NCI-H187 (cell line): ENCODE results near the gene MALRD1.

ENCODE experiments used
- DNase-seq, 2 experiments: peaks; one replicate each; lab custom pipeline; 2025; lab: John Stamatoyannopoulos, UW

MALRD1 gene

GRCh38 chr10:19111501-19112267, 63.1 kb downstream of the MALRD1 start:
- no peak for DNase-seq

DNA sequence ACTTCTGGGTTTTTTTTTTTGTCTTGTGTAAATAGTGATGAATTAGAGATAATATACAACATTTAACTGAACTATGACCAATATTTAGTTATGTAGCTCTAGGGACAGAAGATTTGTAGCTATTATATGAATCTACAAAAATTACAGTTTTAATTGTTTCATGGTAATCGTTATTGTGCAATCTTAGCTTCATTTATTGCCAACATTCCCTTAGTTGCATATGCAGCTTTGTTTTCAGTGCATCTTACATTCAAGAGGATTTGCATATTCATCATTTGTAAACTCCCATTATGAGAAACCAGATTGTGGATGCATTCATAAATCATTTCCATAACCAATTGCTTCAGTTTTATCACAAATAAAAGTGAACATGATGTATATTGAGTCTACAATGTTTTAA, 68.8 kb downstream of the MALRD1 start:
- no peak for DNase-seq

- no peak for DNase-seq
Observed at GRCh38 chr10:19119191-19119590, 70.6 kb downstream of the MALRD1 start.

- no peak for DNase-seq
Observed at GRCh38 chr10:19120381-19120908, 71.8 kb downstream of the MALRD1 start.

GRCh38 chr10:19133992-19134391, 85.4 kb downstream of the MALRD1 start:
- DNase-seq = no peak

DNA sequence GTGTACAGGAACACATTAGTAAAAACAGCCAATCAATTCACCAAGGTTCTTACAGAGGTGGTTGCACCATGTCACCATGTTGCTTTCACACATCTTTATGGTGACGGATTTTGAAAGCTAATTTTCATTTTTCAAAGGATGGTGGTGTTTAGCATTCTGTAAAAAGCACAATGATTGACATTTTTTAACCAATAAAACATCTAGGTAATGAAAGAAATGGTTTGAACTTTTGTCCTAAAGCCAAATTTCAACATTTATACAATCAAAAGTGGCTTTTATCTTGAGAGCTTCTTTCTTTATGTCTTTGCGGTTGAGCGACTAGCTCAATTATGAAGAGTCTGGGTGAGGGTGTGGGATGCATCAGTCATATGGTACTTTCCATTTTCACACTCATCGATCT, 94.4 kb downstream of the MALRD1 start:
- DNase-seq = no peak

DNA sequence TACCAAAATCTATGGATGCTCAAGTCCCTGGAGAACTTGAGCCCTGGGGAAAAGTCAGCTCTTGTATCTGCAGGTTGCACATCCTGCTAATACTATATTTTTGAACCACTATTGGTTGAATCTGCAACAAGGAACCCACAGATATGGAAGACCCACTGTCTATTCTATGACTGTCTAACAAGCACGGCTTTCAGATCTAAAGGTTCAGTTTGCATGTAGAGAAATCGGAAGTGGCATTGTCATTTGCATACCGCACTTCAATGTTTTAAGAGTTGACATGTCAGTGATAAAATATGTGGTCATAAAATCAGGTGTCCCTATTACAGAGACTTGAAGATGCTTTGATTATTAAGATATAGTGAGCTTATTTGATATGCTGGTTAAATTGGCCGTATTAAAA, 95.6 kb downstream of the MALRD1 start:
- DNase-seq = no peak

DNA sequence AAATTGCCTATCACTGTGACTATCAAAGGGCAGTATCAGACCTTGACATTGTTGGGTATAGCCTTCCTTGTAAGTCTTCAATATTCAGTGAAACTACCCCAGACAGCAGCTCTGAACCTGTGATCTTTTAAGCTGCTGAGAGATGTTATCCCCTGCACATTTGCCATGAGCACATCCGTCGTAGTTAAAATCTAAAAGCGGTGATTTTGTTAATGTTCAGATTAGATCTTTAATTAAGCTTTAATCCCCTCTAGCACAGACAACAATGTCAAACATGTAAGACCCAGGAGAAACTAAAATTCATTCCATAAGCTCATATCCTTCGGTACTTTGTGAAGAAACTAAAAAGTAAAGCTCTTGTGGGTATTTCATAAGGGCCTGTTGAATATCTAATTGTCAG, 105.8 kb downstream of the MALRD1 start:
- no peak for DNase-seq

DNA sequence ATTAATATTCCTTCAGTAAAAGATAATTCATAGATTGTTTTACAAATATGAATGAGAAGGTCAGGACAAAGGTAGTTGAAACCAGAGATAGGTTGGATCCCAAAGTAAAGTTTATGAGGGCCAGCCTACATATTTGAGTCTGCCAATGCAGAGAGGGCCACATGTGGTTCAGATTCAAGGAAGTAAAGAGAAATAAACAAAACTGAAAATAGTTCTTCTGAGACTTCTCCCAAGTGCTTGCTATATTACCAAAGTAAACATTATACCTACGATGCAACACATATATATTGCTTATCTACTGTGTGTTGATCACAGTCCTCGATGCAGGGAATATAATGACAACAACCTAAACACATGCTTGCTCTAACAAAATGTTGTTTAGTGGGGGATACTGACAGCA, 109.8 kb downstream of the MALRD1 start:
- no peak for DNase-seq

DNA sequence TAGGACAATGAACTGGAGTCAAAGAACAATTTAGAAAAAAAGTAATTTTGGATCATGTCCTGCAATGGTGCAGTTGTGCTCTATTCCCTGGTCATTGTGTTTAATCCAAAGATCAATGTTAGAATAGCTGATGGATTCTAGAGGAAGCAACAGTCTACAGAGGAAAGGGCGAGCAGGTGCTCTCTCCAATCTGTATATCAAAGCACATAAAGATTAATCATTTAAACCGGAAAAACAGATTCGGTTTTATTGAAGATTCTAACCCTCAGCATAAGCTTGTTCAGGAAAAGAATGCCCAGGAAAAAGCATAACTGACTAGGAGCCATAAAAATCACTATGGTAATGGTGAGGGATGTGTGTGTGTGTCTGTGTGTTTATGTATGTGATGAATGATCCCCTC, 110.3 kb downstream of the MALRD1 start:
- DNase-seq = no peak

DNA sequence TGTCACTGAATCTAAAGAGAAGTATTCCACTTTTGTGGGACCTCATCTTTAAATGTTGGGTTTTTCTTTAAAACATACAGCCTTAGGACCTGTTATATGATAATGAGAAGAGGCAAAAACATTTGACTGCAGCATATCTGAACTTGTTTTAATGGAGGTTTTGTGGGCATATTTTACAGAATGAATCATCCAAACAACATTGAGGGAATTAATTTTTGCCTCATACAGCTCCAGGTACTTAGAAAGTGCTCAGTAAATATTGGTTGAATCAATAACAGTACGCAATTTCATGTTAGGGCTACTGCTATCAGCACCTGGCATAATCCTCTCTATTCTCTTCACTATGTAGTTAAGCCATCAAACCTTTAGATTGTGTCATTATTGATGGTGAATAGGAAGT, 115.9 kb downstream of the MALRD1 start:
- no peak for DNase-seq

DNA sequence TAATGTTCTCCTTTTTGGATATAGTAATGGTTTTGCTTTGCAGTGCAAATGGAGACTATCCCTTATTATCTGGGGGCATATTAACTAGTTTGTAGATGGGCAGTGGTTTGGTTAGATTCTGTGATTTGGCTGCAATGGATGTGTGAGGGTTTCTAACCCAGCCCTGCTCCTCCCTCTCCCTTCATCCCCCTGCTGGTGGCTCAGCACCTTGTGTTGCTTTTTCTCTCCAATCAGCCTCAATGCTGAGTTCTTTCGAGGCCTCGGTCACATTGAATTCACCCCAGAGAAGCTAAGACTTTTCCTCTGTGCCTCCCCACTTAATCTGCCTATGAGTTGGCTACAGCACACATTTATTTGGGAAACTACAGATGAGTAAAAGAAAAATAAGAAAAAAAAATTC, 120.0 kb downstream of the MALRD1 start:
- DNase-seq = no peak

GRCh38 chr10:19169041-19169440, 120.4 kb downstream of the MALRD1 start:
- no peak for DNase-seq

DNA sequence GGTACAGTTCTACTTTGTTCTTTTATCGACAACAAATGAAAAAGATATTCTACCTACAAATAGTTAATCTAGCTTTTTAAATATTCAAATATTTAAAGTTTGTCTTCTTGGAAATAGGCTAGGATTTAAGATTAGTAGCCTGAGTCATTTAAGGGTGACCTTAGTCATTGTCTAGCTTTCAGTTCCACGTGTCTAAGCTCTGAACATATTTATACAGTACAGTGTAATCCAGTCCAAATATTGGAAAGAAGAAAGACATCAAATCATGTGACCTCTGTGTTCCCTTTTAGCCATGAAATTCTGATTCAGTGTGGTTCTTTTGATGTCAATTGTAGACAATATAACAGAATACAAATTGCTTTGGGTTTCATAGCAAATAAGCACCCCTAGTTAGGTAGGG, 121.1 kb downstream of the MALRD1 start:
- no peak for DNase-seq

GRCh38 chr10:19178675-19179074, 130.1 kb downstream of the MALRD1 start:
- DNase-seq = no peak

GRCh38 chr10:19184891-19185290, 136.3 kb downstream of the MALRD1 start:
- no peak for DNase-seq

- DNase-seq = no peak
Observed at GRCh38 chr10:19194866-19195265, 146.3 kb downstream of the MALRD1 start.

DNA sequence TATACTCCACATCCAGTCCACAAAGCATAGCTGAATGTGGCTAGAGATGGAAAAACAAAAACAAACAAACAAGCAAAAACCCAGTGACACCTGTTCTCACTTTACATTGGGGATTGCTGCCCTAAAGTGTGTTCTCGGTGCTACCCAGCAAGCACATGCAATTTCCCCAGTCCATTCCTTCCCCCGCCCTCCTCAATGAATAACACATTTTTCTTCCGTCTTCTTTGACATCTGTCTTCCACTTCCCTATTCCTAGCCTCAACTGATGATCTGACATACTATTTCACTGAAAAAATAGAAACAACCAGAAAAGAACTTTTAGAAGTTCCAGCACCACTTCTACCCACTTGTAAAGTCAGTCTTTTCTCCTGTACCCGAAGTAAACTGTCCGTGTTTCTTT, 147.1 kb downstream of the MALRD1 start:
- DNase-seq = no peak

GRCh38 chr10:19200211-19200610, 151.6 kb downstream of the MALRD1 start:
- DNase-seq = no peak

DNA sequence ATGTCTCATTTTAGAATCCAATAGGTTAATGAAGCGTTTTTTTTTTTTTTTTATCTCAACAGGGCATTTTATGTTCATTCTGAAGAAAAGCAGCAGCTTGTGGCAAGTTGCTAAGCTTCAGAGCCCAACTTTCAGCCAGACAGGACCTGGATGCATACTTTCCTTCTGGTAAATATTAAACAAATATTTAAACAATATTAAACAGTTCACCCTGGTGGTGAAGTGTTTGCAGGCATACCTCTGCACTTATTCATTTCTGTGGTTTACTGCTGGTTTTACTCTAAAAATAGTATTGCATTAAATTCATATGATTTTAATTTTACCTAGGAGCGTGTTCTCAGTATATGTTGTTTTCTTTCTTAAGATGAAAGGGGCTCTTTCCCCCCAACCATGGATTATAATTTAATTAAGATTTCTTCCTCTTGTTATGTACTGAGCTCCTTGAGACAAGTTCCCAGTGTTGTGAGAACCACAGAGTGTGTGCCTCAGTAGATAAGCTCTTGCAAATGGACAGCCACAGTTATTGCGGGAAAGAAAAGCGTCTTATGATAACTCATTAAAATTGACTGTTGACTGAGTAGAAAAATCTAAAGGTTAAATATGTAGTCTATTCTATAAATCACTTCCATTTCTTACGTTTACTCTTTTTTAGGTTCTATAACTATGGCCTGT, 155.8 kb downstream of the MALRD1 start:
- no peak for DNase-seq

GRCh38 chr10:19209319-19209718, 160.7 kb downstream of the MALRD1 start:
- no peak for DNase-seq

GRCh38 chr10:19212590-19212989, 164.0 kb downstream of the MALRD1 start:
- no peak for DNase-seq

DNA sequence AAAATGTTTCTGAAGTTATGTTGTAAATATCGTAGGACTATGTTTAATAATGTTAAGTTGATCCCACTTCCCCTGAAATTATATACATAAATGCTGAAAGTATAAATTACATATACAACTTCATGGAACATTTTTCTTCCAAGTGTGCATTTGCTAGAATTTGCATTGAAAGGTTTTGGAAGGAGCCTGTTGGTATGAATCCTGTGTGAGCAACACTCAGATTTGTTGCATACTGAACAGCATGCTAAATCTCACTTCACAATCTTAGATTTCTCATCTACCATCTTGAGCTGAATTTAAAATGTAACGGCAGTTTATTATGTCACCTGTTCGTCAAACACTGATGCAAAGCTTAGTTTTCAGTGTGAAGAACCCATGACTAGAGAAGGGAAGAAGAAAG, 172.6 kb downstream of the MALRD1 start:
- DNase-seq = no peak

- no peak for DNase-seq
Observed at GRCh38 chr10:19226025-19226424, 177.4 kb downstream of the MALRD1 start.
